Measurements from ENCODE around the gene KCNK1.
"Not testable (repeated sequence)": the region's sequence is repeated elsewhere in the genome, so short reads cannot be mapped to it uniquely, and the experiment has no call there.

The KCNK1 gene

GRCh38 chr1:233608988-233609387, 4.9 kb upstream of the KCNK1 start:
- no peak for DNase-seq

GRCh38 chr1:233609926-233610325, 4.0 kb upstream of the KCNK1 start:
- no peak for DNase-seq

- no peak for DNase-seq
Measured at GRCh38 chr1:233610628-233611027, 3.3 kb upstream of the KCNK1 start.

- DNase-seq: not testable (repeated sequence)
Measured at GRCh38 chr1:233611363-233611762, 2.5 kb upstream of the KCNK1 start.

GRCh38 chr1:233614173-233614742, 352 bp downstream of the KCNK1 start:
- DNase-seq: peak; percentile 49

- no peak for DNase-seq
Measured at GRCh38 chr1:233614743-233615521, 1.0 kb downstream of the KCNK1 start.

- no peak for DNase-seq
Measured at GRCh38 chr1:233615571-233615970, 1.7 kb downstream of the KCNK1 start.

- DNase-seq: no peak
Measured at GRCh38 chr1:233617025-233617424, 3.1 kb downstream of the KCNK1 start.

GRCh38 chr1:233619414-233619813, 5.5 kb downstream of the KCNK1 start:
- DNase-seq: not testable (repeated sequence)

GRCh38 chr1:233620065-233620464, 6.2 kb downstream of the KCNK1 start:
- no peak for DNase-seq

- DNase-seq: no peak
Measured at GRCh38 chr1:233621923-233622322, 8.0 kb downstream of the KCNK1 start.

- DNase-seq: no peak
Measured at GRCh38 chr1:233624289-233624688, 10.4 kb downstream of the KCNK1 start.

- no peak for DNase-seq
Measured at GRCh38 chr1:233625087-233625486, 11.2 kb downstream of the KCNK1 start.

- DNase-seq: no peak
Measured at GRCh38 chr1:233625510-233625981, 11.6 kb downstream of the KCNK1 start.

GRCh38 chr1:233627376-233627775, 13.5 kb downstream of the KCNK1 start:
- DNase-seq: no peak

- DNase-seq: no peak
Measured at GRCh38 chr1:233627823-233628222, 13.9 kb downstream of the KCNK1 start.

GRCh38 chr1:233629305-233629935, 15.5 kb downstream of the KCNK1 start:
- no peak for DNase-seq

- DNase-seq: no peak
Measured at GRCh38 chr1:233631810-233632405, 18.0 kb downstream of the KCNK1 start.

GRCh38 chr1:233632436-233632835, 18.5 kb downstream of the KCNK1 start:
- no peak for DNase-seq

GRCh38 chr1:233635765-233636502, 22.0 kb downstream of the KCNK1 start:
- DNase-seq: no peak

GRCh38 chr1:233636503-233636877, 22.6 kb downstream of the KCNK1 start:
- no peak for DNase-seq

- no peak for DNase-seq
Measured at GRCh38 chr1:233638513-233638912, 24.6 kb downstream of the KCNK1 start.

- DNase-seq: no peak
Measured at GRCh38 chr1:233639611-233640010, 25.7 kb downstream of the KCNK1 start.

Measured in NCI-H1092 treated with DMSO at 0.1 percent for 48 hours (cell line).